GM23338 (cell line): ENCODE results near the gene THSD8. TPM values are rescaled to one million over a fixed set of nuclear protein-coding genes. Genes with fewer than 3 reads are reported as not detected.
A peak's percentile ranks its signal among the peaks of the same experiment; 100 is the strongest.

Experiments used
- ATAC-seq: fragments of 200-7000 bp; cut with Tn5 transposase; 3 replicates; pipeline ENCODE4 v1.9.1; 2020
- DNase-seq: peaks from one replicate; pipeline ENCODE4 v3.0.0-alpha.2; 2015; ENCODE audit warnings: low spot score
- H2AFZ ChIP-seq: fragments of 200-600 bp; sonication (generic); 2 replicates; pipeline ENCODE4 v1.8.0; 2016; ENCODE audit warnings: antibody characterized with exemption, mild to moderate bottlenecking, moderate library complexity
- H3F3A ChIP-seq: fragments of 200-600 bp; sonication (generic); replicated peaks from 2 replicates; pipeline ENCODE4 v1.8.0; 2017; ENCODE audit warnings: antibody characterized with exemption, mixed run types, low read depth
- H3K27ac ChIP-seq: fragments of 200-600 bp; sonication (generic); 2 replicates; pipeline ENCODE4 v1.6.1; 2016; ENCODE audit warnings: low read depth
- H3K27me3 ChIP-seq: fragments of 200-600 bp; sonication (generic); 2 replicates; pipeline ENCODE4 v1.8.0; 2016; ENCODE audit warnings: mild to moderate bottlenecking, mixed run types, moderate library complexity; ENCODE audit not compliant: insufficient read depth
- H3K36me3 ChIP-seq: fragments of 200-600 bp; sonication (generic); 2 replicates; pipeline ENCODE4 v1.8.0; 2016; ENCODE audit warnings: mild to moderate bottlenecking; ENCODE audit not compliant: insufficient read depth
- H3K4me1 ChIP-seq: fragments of 200-600 bp; sonication (generic); 2 replicates; pipeline ENCODE4 v1.8.0; 2016; ENCODE audit warnings: mild to moderate bottlenecking, moderate library complexity; ENCODE audit not compliant: insufficient read depth
- H3K4me2 ChIP-seq: fragments of 200-600 bp; sonication (generic); 2 replicates; pipeline ENCODE4 v1.7.1; 2017; ENCODE audit warnings: mixed run types
- H3K4me3 ChIP-seq: fragments of 200-600 bp; sonication (generic); 2 replicates; pipeline ENCODE4 v1.6.1; 2016; ENCODE audit warnings: mixed run types
- H3K79me2 ChIP-seq: fragments of 200-600 bp; sonication (generic); replicated peaks from 2 replicates; pipeline ENCODE4 v1.8.0; 2017; ENCODE audit warnings: mild to moderate bottlenecking; ENCODE audit not compliant: insufficient read depth
- H3K9me2 ChIP-seq: fragments of 200-600 bp; sonication (generic); 2 replicates; pipeline ENCODE4 v1.8.0; 2017; ENCODE audit not compliant: insufficient read depth
- H4K20me1 ChIP-seq: fragments of 200-600 bp; sonication (generic); replicated peaks from 2 replicates; pipeline ENCODE4 v1.8.0; 2017; ENCODE audit warnings: mild to moderate bottlenecking; ENCODE audit not compliant: insufficient read depth
- H3K27ac Mint-ChIP-seq: 2 replicates; pipeline ENCODE4 v1.8.0; 2020; ENCODE audit warnings: inconsistent platforms, mild to moderate bottlenecking, moderate library complexity, mixed read lengths
- H3K27me3 Mint-ChIP-seq: 3 replicates; pipeline ENCODE4 v1.8.0; 2022; ENCODE audit warnings: low read depth, mild to moderate bottlenecking, moderate library complexity, mixed read lengths, inconsistent platforms; ENCODE audit not compliant: insufficient read depth, poor library complexity
- H3K36me3 Mint-ChIP-seq: 3 replicates; pipeline ENCODE4 v1.8.0; 2021; ENCODE audit warnings: low read depth, mild to moderate bottlenecking, inconsistent platforms, moderate library complexity, mixed read lengths
- H3K4me1 Mint-ChIP-seq: 3 replicates; pipeline ENCODE4 v1.8.0; 2020; ENCODE audit warnings: mild to moderate bottlenecking, inconsistent platforms, mixed read lengths
- H3K4me3 Mint-ChIP-seq: 3 replicates; pipeline ENCODE4 v1.8.0; 2021; ENCODE audit warnings: moderate library complexity, mild to moderate bottlenecking, inconsistent platforms, mixed read lengths
- H3K9me3 Mint-ChIP-seq: 3 replicates; pipeline ENCODE4 v1.8.0; 2020; ENCODE audit warnings: moderate library complexity, mild to moderate bottlenecking, inconsistent platforms, mixed read lengths
- EZH2 ChIP-seq: fragments of 200-600 bp; sonication (generic); IDR thresholded peaks from one replicate; pipeline ENCODE4 v1.8.0; 2017; ENCODE audit warnings: antibody characterized with exemption, mild to moderate bottlenecking, low read depth; ENCODE audit not compliant: unreplicated experiment
- JUNB ChIP-seq: IDR thresholded peaks from one replicate; pipeline ENCODE4 v1.6.1; 2016; ENCODE audit warnings: antibody characterized with exemption; ENCODE audit not compliant: unreplicated experiment
- POLR2AphosphoS5 ChIP-seq: IDR thresholded peaks from 2 replicates; pipeline ENCODE4 v1.6.1; 2016; ENCODE audit warnings: antibody characterized with exemption, low read depth
- STAT1 ChIP-seq: IDR thresholded peaks from one replicate; pipeline ENCODE4 v1.6.1; 2016; ENCODE audit warnings: antibody characterized with exemption; ENCODE audit not compliant: unreplicated experiment
- ZNF114 ChIP-seq: fragments of 250-450 bp; sonication (Bioruptor Pico); IDR thresholded peaks from 2 replicates; pipeline ENCODE4 v1.5.0; 2020; ENCODE audit warnings: mild to moderate bottlenecking, moderate library complexity
- polyA plus RNA-seq: library from polyadenylated mRNA; unstranded; fragments of >200 nt; fragmentation: Nextera tagmentation; extraction: Ambion mirVana; gene quantifications from 2 replicates; pipeline ENCODE4 v1.2.1, GENCODE V29; 2016
- total RNA-seq: library from RNA; depleted of rRNA; stranded (reverse); fragments of >200 nt; shearing (Covaris generic); gene quantifications from 2 replicates; pipeline ENCODE4 v1.2.3, GENCODE V29; 2014
- TF ChIP-seq, protein P1 (sequence below): IDR thresholded peaks from one replicate; pipeline ENCODE4 v1.6.1; 2018; ENCODE audit warnings: antibody characterized with exemption; ENCODE audit not compliant: unreplicated experiment

The THSD8 gene
- total and polyA plus RNA-seq, 2 experiments from 2014 or later = 0.38 to 38.5 TPM

DNA sequence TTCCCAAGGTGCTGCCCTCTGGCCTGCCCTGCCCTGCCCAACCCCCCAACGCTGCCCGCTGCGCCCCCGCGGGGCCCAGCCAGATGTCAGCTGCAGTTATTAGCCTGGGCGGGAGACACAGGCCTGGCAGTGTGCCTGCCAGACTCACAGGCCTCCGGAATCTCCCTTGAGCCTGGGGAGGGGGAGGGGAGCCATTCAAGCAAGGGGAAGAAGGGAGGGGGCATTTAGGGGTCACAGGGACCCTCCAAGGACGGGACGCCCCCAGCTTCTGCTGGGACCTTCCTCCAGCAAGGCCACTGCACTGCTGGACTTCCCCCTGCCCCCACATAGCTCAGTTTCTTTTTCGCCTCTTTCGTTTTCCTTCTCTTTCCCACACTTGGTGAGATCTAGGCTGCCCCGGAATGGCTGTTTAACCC is 13.2 kb upstream of the THSD8 start:
- Histone ChIP-seq H3F3A (peaks cover 29% of the 10 kb centered on the region; the same call in 1 of the 2 replicates), H3K36me3 (no peaks in the 10 kb centered on the region), H2AFZ (0 out of 2 replicates have a peak overlapping the region, but pooled peaks have one; percentile 5), H3K79me2 (no peaks in the 10 kb centered on the region), H3K27ac (peak overlapping the region; percentile 85), H4K20me1 (no peaks in the 10 kb centered on the region), H3K4me3 (peak overlapping the region; percentile 83), H3K27me3 (peaks cover 27% of the 10 kb centered on the region), H3K9me2 (no peaks in the 10 kb centered on the region), H3K4me2 (peak overlapping the region; percentile 96), H3K4me1 (peaks cover 31% of the 10 kb centered on the region)
- DNase-seq (peak; percentile 72), ATAC-seq (peak; percentile 0; the same call in 1 of the 3 replicates)
- Mint-ChIP-seq H3K9me3 (peaks cover 3% of the 10 kb centered on the region; the same call in 2 of the 3 replicates), H3K36me3 (no peaks in the 10 kb centered on the region; the same call in 2 of the 3 replicates), H3K4me1 (peaks cover 23% of the 10 kb centered on the region), H3K27ac (peak overlapping the region; percentile 75), H3K4me3 (peak overlapping the region; percentile 79), H3K27me3 (peaks cover 37% of the 10 kb centered on the region)
- TF ChIP-seq ZNF114 (CRISPR knock-in tag) (no peak), POLR2AphosphoS5 (0 out of 2 replicates have a peak, but pooled peaks have one; percentile 27)

DNA sequence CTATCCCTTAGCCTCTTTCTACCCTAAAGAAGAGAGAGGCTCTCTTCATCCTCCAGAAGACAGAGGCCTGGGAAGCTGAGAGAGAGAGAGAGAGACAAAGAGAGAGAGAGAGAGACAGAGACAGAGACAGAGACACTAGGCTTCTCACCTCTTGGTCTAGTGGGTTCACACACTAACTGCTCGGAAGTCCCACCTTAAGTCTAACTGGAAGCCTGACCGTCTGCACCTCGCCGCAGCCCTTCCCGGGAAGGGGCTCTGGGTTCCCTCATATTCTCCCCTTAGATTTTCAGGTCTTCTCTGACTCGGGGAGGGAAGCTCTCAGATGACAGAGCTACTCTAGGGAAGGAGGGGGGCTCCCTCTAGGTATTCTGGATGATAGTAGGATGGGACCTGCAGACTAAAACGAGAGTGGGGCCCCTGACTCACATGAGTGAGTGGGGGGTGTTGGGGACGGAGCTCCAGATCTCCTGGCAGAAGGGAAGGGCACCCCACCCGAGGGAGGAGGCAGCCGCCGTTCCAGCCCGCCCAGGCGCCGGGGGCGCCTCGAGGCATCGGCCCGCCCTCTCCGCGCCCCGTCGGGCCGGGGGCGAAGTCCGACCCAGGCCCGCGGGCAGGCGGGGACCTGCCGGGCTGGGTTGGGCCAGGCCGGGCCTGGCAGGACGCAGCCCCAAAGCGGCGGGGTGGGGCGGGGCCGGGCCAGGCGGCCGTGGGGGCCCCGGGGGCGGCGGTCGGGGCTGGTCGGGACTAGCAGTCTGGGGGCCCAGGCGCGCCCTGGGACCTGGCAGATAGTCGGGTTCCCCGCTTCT is 12.6 kb upstream of the THSD8 start:
- no peaks in the 10 kb centered on the region for H3K9me2 ChIP-seq
- Mint-ChIP-seq H3K4me3 (peak overlapping the region; percentile 79), H3K27me3 (peaks cover 40% of the 10 kb centered on the region), H3K27ac (peak overlapping the region; percentile 57), H3K9me3 (peaks cover 3% of the 10 kb centered on the region; the same call in 2 of the 3 replicates), H3K4me1 (peaks cover 26% of the 10 kb centered on the region), H3K36me3 (peaks cover 3% of the 10 kb centered on the region; the same call in 1 of the 3 replicates)
- H3K4me1 ChIP-seq = peaks cover 33% of the 10 kb centered on the region
- peak overlapping the region; percentile 96 for H3K4me2 ChIP-seq
- ATAC-seq (peak; percentile 7), DNase-seq (peak; percentile 54)
- TF ChIP-seq STAT1 = no peak
- TF ChIP-seq EZH2 = peak; percentile 32
- no peak for TF ChIP-seq POLR2AphosphoS5
- H2AFZ ChIP-seq = no peak overlapping the region
- peak overlapping the region; percentile 85 for H3K27ac ChIP-seq
- H3K36me3 ChIP-seq = no peaks in the 10 kb centered on the region
- peaks cover 27% of the 10 kb centered on the region for H3K27me3 ChIP-seq
- H3K4me3 ChIP-seq = peak overlapping the region; percentile 83
- H3F3A ChIP-seq = peaks cover 29% of the 10 kb centered on the region; the same call in 1 of the 2 replicates
- H4K20me1 ChIP-seq = no peaks in the 10 kb centered on the region
- no peaks in the 10 kb centered on the region for H3K79me2 ChIP-seq

DNA sequence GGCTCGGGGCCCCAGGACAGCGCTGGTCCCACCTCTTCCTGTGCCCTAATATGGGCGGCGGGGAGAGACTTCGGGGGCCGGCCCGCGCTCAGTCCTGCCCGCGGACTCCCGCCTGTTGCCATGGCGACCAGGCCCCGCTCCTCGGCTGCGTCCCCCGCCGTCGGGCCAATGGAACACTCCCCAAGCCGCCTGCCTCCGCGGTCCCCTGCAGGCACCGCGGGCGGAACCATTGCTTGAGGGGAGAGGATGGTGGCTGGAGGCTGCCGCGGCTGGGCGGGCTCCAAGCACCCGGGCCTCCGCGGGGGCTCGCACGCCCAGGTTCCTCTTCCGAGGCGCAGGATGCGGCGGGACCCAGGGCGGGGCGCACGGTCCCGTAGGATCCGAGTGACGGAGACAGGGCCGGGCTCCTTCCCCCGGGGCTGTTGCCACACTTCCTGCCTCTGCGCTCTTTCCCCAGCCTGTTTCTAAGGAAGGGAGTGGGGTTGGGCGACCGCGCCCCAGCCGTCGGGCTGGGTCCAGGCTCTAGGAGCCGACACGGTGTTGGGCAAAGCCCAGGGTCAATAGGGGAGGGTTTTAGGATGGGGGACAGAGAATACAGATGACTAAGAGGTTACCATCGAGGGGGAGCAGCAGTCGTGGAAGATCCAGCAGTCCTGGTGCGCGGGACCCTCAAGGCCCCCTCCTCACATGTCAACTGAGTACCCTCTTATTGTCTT is 11.8 kb upstream of the THSD8 start:
- peaks cover 27% of the 10 kb centered on the region for H3K4me1 Mint-ChIP-seq
- peak overlapping the region; percentile 87 for H3K27ac ChIP-seq
- H3K36me3 Mint-ChIP-seq = peaks cover 3% of the 10 kb centered on the region; the same call in 1 of the 3 replicates
- no peaks in the 10 kb centered on the region for H3K79me2 ChIP-seq
- no peaks in the 10 kb centered on the region for H3K36me3 ChIP-seq
- DNase-seq = peak; percentile 98
- H4K20me1 ChIP-seq = no peaks in the 10 kb centered on the region
- H3K27me3 ChIP-seq = peaks cover 27% of the 10 kb centered on the region
- H3K9me3 Mint-ChIP-seq = peaks cover 3% of the 10 kb centered on the region; the same call in 2 of the 3 replicates
- peak overlapping the region; percentile 83 for H3K4me3 ChIP-seq
- peak overlapping the region; percentile 85 for H3K4me3 Mint-ChIP-seq
- peaks cover 34% of the 10 kb centered on the region for H3K4me1 ChIP-seq
- no peak overlapping the region for H3K27ac Mint-ChIP-seq
- peak overlapping the region; percentile 96 for H3K4me2 ChIP-seq
- peaks cover 29% of the 10 kb centered on the region; the same call in 1 of the 2 replicates for H3F3A ChIP-seq
- ATAC-seq = peak; percentile 44
- peak overlapping the region; percentile 78 for H2AFZ ChIP-seq
- peaks cover 46% of the 10 kb centered on the region for H3K27me3 Mint-ChIP-seq
- H3K9me2 ChIP-seq = no peaks in the 10 kb centered on the region
- TF ChIP-seq JUNB (no peak), POLR2AphosphoS5 (peak; percentile 50; the same call in 1 of the 2 replicates)
- TF ChIP-seq, protein P1, sequence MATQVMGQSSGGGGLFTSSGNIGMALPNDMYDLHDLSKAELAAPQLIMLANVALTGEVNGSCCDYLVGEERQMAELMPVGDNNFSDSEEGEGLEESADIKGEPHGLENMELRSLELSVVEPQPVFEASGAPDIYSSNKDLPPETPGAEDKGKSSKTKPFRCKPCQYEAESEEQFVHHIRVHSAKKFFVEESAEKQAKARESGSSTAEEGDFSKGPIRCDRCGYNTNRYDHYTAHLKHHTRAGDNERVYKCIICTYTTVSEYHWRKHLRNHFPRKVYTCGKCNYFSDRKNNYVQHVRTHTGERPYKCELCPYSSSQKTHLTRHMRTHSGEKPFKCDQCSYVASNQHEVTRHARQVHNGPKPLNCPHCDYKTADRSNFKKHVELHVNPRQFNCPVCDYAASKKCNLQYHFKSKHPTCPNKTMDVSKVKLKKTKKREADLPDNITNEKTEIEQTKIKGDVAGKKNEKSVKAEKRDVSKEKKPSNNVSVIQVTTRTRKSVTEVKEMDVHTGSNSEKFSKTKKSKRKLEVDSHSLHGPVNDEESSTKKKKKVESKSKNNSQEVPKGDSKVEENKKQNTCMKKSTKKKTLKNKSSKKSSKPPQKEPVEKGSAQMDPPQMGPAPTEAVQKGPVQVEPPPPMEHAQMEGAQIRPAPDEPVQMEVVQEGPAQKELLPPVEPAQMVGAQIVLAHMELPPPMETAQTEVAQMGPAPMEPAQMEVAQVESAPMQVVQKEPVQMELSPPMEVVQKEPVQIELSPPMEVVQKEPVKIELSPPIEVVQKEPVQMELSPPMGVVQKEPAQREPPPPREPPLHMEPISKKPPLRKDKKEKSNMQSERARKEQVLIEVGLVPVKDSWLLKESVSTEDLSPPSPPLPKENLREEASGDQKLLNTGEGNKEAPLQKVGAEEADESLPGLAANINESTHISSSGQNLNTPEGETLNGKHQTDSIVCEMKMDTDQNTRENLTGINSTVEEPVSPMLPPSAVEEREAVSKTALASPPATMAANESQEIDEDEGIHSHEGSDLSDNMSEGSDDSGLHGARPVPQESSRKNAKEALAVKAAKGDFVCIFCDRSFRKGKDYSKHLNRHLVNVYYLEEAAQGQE = no peak
